Measurements from ENCODE around the gene ZNF433.
"Not testable (repeated sequence)": the region's sequence is repeated elsewhere in the genome, so short reads cannot be mapped to it uniquely, and the experiment has no call there.

Gene ZNF433

DNA sequence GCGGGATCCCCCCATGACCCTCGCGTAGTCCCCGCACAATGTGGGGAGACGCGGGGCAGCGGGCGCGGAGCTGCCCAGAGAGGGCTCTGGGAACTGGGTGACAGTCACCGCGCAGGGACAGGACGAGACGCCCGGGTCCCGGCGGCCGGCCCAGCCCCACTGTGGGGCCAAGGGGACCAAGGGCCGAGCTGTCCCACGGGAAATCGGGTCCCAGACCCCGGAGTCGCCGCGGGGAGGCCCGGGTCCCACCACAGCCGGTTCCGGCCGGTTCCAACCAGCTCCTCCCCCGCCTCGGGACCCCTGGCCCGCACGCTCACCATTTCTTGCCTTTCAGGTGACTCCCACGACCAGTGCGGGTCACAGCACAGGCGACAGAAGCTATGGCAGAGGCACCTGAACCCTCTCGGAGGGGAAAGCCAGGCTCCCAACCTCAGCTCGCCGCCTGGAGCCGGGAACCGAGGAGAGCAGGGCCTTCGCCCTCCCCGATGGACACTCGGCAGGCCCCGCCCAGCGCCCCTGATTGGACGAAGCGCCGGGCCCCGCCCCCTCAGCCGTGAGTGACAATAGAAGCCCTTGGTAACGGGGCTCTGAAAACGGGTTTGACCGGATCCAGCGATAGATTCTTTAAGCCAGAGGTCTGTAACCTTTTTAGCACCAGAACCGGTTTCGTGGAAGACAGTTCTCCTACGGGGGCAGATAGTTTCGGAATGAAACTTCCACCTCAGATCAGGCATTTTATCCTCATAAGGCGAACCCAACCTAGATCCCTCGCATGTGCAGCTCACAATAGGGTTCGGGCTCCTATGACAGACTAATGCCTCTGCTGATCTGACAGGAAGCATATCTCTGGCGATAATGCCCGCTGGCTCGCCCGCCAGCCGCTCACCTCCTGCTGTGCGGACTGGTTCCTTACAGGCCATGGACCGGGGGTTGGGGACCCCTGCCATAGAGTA is at the start of gene ZNF433:
TSS of gene ZNF433 (minus strand) at position 460 of the 953 bp plus-strand sequence. CDS start at position 320, 140 bp downstream.
- peak; percentile 74 for DNase-seq (ENCODE audit: low read depth)

DNA sequence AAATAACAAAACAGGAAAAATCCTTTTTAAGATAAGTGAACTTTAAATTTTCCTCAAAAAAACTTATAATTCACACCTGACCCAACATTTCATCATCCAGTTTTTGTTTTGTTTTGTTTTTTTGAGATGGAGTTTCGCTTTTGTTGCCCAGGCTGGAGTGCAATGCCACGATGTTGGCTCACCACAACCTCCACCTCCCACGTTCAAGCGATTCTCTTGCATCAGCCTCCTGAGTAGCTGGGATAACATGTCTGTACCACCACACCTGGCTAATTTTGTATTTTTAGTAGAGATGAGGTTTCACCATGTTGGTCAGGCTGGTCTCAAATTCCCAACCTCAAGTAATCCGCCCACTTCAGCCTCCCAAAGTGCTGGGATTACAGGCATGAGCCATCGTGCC is 47.9 kb upstream of the ZNF433 start:
- not testable (repeated sequence) for DNase-seq (ENCODE audit: low read depth)

DNA sequence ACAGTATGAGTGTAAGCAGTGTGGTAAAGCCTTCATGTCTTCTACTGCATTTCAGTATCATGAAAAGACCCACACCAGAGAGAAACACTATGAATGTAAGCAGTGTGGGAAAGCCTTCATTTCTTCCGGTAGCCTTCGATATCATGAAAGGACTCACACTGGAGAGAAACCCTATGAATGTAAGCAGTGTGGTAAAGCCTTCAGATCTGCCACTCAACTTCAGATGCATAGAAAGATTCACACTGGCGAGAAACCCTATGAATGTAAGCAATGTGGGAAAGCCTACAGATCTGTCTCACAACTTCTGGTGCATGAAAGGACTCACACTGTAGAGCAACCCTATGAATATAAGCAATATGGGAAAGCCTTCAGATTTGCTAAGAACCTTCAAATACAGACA is 41.9 kb upstream of the ZNF433 start:
- DNase-seq (ENCODE audit: low read depth): no peak

DNA sequence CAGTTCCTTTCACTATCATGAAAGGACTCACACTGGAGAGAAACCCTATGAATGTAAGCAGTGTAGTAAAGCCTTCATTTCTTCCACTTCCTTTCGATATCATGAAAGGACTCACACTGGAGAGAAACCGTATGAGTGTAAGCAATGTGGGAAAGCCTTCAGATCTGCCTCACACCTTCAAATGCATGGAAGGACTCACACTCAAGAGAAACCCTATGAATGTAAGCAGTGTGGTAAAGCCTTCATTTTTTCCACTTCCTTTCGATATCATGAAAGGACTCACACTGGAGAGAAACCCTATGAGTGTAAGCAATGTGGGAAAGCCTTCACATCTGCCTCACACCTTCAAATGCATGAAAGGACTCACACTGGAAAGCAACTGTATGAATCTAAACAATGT is 40.9 kb upstream of the ZNF433 start:
- DNase-seq (ENCODE audit: low read depth): not testable (repeated sequence)

DNA sequence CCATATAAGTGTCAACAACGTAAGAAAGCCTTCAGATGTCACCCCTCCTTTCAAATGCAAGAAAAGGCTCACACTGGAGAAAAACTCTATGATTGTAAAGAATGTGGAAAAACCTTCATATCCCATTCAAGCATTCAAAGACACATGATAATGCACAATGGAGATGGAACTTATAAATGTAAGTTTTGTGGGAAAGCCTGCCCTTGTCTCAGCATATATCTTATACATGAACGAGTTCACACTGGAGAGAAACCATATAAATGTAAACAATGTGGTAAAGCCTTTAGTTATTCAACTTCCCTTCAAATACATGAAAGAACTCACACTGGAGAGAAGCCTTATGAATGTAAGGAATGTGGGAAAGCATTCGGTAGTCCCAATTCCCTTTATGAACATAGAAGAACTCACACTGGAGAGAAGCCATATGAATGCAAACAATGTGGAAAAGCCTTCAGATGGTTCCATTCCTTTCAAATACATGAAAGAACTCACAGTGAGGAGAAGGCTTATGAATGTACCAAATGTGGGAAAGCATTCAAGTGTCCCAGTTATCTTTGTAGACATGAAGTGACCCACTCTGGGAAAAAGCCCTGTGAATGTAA is 40.2 kb upstream of the ZNF433 start:
- DNase-seq (ENCODE audit: low read depth): no peak

DNA sequence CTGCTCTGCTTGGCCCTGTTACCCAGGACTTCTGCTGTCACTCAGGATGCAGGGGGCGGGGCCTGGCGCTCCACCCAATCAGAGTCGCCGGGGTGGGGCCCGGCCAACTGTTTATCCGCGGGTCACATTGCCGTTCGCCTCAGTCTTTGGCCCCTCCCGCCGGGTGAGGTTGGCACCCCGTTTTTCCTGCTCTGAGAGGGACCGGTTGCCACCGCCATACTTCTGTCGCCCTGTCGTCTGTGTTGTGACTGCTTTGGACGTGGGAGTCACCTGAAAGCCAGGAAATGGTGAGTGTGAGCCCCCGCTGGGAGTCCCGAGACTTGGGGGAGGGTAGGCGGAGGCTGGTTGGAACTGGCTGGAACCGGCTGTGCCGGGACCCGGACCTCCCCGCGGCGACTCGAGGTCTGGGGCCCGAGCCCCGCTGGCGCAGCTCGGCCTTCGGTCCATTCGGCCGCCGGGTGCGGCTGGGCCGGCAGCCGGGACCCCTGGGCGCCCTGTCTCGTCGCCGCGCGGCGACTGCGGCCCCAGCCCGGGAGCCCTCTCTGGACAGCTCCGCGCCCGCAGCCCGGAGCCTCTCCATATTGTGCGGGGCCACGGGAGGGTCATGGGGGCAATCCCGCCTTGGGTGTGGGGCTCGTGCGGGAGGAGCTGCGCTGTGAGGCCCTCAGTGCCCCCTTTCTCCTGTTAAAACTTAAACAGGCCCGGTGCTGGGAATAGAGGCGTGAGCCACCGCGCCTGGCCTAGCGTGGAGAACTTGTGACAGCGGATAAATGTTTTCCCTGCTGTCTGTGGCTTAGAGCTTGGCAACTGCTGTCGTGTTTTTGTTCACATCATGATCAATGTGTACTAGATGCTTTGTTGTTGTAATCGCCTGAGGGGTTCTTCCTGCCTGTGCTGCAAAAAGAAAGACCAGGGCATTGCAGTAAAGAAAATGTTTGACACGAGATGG is 29.4 kb upstream of the ZNF433 start, which contains the start of gene ZNF844:
TSS of gene ZNF844 (plus strand) at position 142 of the 949 bp plus-strand sequence. CDS start at position 285, 143 bp downstream.
- DNase-seq (ENCODE audit: low read depth): no peak

DNA sequence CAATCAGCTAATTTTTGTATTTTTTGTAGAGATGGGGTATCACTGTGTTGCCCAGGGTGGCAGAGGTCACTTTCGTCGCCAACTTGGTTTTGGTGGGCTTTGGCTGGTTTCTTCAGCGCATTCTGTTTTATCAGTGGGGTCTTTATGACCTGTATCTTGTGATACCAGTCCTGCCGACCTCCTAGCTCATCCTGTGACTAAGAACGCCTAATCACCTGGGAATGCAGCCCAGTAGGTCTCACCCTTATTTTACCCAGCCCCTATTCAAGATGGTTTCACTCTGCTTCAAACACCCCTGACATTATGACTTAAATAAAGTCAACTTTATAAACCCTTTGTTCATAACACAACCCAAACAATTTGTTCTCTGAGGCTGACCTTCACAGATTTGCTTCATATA is 20.3 kb upstream of the ZNF433 start:
- no peak for DNase-seq (ENCODE audit: low read depth)

DNA sequence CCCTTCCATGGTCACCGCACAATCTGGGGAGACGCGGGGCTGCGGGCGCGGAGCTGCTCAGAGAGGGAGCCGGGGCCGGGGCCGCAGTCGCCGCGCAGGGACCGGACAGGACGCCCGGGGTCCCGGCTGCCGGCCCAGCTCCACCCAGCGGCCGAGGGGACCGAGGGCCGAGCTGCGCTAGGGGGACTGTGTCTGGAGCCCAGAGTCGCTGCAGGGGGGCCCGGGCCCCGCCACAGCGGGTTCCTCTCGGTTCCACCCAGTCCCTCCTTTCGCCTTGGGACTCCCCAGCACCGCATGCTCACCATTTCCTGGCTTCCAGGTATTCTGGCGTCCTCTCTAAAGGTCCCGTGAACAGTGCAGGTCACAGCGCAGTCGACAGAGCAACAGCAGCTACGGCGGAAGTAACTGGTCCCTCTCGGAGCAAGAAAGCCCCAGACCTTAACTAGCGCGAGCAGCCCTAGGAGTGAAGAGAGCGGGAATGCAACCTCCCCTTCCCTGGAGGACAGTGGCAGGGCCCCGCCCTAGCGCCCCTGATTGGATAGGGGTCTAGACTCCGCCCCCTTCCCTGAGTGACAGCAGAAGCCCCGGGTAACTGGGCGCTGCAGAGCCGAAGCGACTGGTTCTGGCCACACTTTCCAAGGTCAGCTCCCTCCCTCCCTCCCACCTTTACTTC is 17.2 kb upstream of the ZNF433 start, which contains the start of gene ZNF878:
TSS of gene ZNF878 (minus strand) at position 465 of the 673 bp plus-strand sequence. CDS start at position 305, 160 bp downstream.
- DNase-seq (ENCODE audit: low read depth): peak; percentile 75

DNA sequence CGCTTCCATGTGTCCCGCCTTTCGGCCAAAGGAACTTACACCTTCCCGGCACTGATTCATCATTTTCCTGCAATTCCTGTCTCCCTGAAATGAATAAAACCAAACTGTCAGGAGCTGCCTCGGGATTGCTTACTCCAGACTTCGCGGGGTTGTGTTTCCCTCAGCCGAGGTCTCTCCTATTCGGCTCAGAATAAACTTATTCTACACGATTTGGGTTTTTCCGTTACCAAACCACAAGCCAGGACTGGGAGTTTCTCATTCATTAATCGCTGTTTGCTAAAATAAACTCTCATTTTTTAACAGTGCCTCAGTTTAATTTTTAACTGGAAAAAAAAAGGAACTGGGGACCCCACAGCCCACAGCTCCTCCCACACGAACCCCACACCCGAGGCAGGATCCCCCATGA is 16.6 kb upstream of the ZNF433 start:
- DNase-seq (ENCODE audit: low read depth): no peak

DNA sequence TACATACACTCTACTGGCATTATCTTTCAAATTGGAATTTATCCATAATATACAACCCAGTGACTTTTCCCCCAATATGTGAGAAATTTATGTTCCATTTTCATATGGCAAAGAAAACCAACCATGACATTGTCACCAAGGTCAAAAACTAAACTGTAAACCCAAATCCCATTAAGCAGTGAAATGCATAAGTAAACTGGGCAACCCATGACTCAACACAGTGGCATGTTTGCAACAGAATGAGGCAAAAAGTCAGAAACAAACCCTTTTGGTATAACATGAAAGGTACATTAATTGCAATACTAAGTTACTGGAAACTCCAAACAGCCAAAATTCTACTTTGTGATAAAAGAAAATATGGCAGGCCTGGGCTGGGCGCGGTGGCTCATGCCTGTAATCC is 12.4 kb upstream of the ZNF433 start:
- no peak for DNase-seq (ENCODE audit: low read depth)

DNA sequence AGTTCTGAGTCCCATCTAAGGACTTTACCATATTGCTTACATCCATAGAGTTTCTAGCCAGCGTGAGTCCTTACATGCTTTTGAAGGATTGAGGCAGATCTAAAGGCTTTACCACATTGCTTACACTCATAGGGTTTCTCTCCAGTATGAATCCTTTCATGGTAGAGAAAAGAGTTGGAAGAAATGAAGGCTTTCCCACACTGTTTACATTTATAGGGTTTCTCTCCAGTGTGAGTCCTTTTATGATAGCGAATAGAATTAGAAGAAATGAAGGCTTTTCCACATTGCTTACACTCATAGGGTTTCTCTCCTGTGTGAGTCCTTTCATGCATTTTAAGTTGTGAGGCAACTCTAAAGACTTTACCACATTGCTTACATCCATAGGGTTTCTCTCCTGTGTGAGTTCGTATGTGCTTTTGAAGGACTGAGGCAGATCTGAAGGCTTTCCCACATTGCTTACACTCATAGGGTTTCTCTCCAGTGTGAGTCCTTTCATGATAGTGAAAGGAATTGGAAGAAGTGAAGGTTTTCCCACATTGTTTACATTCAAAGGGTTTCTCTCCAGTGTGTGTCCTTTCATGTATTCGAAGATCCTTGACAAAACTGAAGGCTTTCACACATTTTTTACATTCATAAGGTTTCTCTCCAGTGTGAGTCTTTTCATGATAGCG is 8.4 kb upstream of the ZNF433 start:
- no peak for DNase-seq (ENCODE audit: low read depth)

DNA sequence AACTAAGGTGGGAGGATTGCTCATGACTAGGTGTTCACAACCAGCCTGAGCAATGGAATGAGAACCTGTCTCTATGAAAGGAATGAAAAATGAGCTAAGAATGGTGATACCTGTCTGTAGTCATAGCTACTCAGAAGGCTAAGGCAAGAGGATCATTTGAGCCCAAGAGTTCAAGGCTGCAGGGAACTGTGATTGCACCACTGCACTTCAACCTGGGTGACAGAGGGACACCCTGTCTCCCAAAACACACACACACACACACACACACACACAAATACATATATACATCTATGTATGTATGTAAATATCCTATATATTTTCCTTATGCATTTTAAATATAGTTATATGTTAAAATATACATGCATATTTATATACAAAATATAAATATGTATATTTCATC is 7.4 kb upstream of the ZNF433 start:
- no peak for DNase-seq (ENCODE audit: low read depth)

DNA sequence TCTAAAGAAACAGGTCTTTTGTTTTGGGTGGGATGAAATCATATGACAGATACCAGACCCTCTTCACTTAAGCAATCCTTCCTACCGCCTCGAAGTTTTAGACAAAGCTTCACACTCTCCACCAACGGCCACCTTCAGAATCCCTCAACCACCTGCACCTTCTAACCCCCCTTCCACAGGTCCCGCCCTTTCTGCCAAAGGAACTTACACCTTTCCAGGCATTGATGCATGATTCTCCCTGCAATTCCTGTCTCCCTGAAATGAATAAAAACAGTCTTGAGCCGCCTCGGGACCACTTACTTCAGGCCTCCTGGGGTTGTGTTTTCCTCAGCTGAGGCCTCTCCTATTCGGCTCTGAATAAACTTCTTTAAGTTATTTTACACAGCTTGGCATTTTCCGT is 859 bp downstream of the ZNF433 start:
- no peak for DNase-seq (ENCODE audit: low read depth)

DNA sequence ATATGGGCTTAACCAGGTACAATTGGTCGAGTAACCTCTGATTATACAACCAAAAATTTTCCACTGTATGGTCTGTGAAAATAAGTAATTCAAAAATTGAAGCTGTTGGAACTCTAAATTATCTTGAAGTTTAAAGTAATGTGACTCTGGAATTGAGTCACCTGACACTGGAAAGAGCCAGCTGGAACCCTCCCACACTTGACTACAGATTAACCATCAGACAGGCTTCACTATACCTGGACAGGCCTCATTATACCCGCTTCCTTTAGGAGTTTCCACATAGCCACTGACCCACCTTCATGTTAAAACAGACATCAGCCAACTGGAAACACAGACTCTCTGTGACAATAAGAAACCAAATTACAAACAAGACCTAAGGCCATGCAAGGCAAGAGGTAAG is 1.3 kb downstream of the ZNF433 start:
- DNase-seq (ENCODE audit: low read depth): no peak

DNA sequence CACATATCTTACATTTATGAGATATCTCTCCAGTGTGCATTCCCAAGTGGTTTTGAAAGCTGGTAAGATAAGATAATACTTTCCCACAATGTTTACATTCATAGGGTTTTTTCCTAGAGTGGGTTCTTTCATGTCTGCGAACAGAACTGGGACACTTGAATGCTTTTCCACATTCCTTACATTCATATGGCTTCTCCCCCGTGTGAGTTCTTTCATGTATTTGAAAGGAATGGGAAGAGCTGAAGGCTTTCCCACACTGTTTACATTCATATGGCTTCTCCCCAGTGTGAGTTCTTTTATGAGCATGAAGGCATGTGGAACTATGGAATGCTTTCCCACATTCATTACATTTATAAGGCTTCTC is 19.7 kb downstream of the ZNF433 start:
- DNase-seq (ENCODE audit: low read depth): no peak

DNA sequence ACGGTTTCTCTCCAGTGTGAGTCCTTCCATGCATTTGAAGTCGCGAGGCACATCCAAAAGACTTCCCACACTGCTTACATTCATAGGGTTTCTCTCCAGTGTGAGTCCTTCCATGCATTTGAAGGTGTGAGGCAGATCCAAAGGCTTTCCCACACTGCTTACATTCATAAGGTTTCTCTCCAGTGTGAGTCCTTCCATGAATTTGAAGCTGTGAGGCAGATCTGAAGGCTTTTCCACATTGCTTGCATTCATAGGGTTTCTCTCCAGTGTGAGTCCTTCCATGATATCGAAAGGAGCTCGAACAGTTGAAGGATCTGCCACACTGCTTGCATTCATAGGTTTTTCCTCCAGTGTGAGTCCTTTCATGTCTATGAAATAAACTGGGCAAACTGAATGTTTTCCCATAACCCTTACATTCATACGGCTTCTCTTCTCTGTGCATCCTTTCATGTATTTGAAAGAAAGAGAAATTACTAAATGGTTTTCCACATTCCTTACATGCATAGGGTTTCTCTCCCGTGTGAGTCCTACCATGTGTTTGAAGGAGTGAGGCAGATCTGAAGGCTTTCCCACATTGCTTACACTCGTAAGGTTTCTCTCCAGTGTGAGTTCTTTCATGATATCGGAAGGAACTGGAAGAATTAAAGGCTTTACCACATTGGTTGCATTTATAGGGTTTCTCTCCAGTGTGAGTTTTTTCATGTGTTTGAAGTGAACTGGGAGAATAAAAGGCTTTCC is 20.3 kb downstream of the ZNF433 start:
- DNase-seq (ENCODE audit: low read depth): no peak

DNA sequence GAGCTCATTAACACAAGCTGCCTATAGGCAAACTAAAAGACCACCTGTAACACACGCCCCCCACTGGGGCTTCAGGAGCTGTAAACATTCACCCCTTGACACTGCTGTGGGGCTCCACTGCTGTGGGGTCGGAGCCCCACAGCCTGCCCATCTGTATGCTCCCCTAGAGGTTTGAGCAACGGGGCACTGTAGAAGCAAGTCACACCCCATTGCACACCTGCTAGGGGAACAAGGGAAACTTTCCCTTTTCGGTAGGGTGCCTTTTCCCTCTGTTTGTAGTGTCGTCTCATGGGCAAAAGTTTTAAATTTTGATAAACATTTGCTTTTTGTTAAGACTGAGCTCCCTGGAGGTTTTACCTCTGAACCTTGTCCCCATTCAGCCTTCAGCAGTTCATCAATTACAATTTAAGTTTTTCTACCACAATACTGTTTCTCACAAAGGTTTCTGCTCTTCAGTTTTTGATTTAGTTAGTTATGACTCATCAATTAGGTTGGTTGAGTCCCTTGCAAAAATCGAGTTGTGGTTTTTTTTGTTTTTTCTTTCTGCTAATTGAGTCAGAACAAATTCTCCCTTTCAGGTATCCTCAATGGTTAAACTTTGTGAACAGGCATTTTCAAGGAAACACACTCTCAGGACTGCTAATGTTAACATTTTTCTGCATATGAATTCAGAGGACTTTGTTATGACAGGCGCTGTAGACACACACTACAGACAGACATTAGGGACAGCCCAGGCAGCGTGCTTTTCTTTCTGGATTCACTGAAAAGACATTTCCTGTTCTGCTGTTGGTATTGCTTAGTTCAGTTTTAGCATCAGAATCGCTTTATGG is 35.1 kb downstream of the ZNF433 start:
- no peak for DNase-seq (ENCODE audit: low read depth)

DNA sequence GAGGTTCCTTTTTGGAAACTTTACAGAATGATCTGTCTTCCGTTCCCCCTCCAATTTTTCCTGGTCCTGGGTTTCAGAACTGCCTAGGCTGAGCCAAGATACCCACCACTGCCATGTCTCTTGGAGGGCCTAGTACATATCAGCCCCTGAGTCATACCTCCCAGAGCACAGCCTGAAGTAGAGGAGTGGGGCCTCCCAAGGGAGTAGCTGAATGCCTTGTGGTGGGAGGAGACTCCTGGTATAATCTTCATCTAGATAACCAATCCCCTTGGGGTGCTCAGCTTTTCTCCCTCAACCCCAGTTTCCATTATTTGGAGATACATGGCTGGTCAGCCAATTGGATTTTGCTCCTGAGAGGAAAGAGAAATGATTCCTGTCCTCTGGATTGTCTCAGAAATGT is 40.3 kb downstream of the ZNF433 start:
- DNase-seq (ENCODE audit: low read depth): no peak

DNA sequence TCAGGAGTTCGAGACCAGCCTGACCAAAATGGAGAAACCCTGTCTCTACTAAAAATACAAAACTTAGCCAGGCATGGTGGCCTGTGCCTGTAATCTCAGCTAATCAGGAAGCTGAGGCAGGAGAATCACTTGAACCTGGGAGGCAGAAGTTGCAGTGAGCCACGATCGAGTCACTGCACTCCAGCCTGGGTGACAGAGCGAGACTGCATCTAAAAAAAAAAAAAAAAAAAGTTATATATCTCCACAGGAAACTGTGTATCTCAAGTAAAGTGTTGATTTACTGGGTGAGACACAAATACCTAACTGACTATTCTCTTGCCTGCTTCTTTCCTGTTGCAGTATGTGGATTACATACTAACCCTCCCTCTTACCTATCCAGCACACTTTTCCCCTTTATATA is 43.6 kb downstream of the ZNF433 start:
- not testable (repeated sequence) for DNase-seq (ENCODE audit: low read depth)

All from HS-5 (cell line).